CD4-positive, alpha-beta memory T cell (primary cell): ENCODE data around the gene BEX3. TPM values are rescaled to one million over a fixed set of nuclear protein-coding genes. Genes with fewer than 3 reads are reported as not detected.
"Not testable (repeated sequence)": the region's sequence is repeated elsewhere in the genome, so short reads cannot be mapped to it uniquely, and the experiment has no call there.

Experiments
- CTCF ChIA-PET: fragments of 350-600 bp; sonication (Branson Sonifier 250); formaldehyde crosslinking; loops from one replicate; lab custom pipeline; 2021; ENCODE audit warnings: inconsistent platforms; ENCODE audit not compliant: partially characterized antibody; lab: Charles Lee
- POLR2A ChIA-PET: fragments of 350-600 bp; sonication (Branson Sonifier 250); formaldehyde crosslinking; loops from one replicate; lab custom pipeline; 2021; ENCODE audit not compliant: partially characterized antibody; lab: Charles Lee
- DNase-seq, 5 donors: peaks; one replicate each; pipeline versions ENCODE4 v3.0.0 to v3.0.0-alpha.2; 2020 to 2022; ENCODE audit warnings: mixed read lengths in 1 of 5
- H3K27ac ChIP-seq: one replicate; pipeline ENCODE4 v1.7.0; 2013; ENCODE audit warnings: low read depth, low read length
- H3K27me3 ChIP-seq: 2 replicates; pipeline ENCODE4 v1.7.0; 2013; ENCODE audit warnings: mild to moderate bottlenecking, low read length, moderate library complexity; ENCODE audit not compliant: insufficient read depth
- H3K36me3 ChIP-seq: 2 replicates; pipeline ENCODE4 v1.7.0; 2013; ENCODE audit warnings: mild to moderate bottlenecking, low read length, moderate library complexity; ENCODE audit not compliant: insufficient read depth
- H3K4me1 ChIP-seq: 2 replicates; pipeline ENCODE4 v1.7.0; 2013; ENCODE audit warnings: mild to moderate bottlenecking, low read length, moderate library complexity; ENCODE audit not compliant: insufficient read depth
- H3K4me3 ChIP-seq, 2 donors: one replicate each; pipeline ENCODE4 v1.7.0; 2013; ENCODE audit warnings: low read length in 2 of 2, mild to moderate bottlenecking in 1 of 2
- H3K9me3 ChIP-seq, 2 donors: one replicate each; pipeline ENCODE4 v1.7.0; 2013; ENCODE audit warnings: low read length in 2 of 2, control low read depth in 1 of 2; ENCODE audit not compliant: control insufficient read depth in 1 of 2
- H3K27ac Mint-ChIP-seq, 7 donors: one replicate each; pipeline ENCODE4 v1.8.0; 2020 to 2021; ENCODE audit warnings: mixed read lengths in 7 of 7, mild to moderate bottlenecking in 6 of 7, inconsistent platforms in 3 of 7, moderate library complexity in 3 of 7
- H3K27me3 Mint-ChIP-seq, 2 donors: one replicate each; pipeline ENCODE4 v1.8.0; 2020 to 2021; ENCODE audit warnings: mixed read lengths in 2 of 2
- H3K36me3 Mint-ChIP-seq, 2 donors: one replicate each; pipeline ENCODE4 v1.8.0; 2020 to 2021; ENCODE audit warnings: mixed read lengths in 2 of 2, inconsistent platforms in 1 of 2, mild to moderate bottlenecking in 1 of 2
- H3K4me1 Mint-ChIP-seq, 4 donors: one replicate each; pipeline ENCODE4 v1.8.0; 2020 to 2021; ENCODE audit warnings: mixed read lengths in 4 of 4, mild to moderate bottlenecking in 1 of 4
- H3K4me3 Mint-ChIP-seq, 8 donors: one replicate each; pipeline ENCODE4 v1.8.0; 2020 to 2021; ENCODE audit warnings: mixed read lengths in 8 of 8, mild to moderate bottlenecking in 7 of 8, moderate library complexity in 6 of 8, inconsistent platforms in 3 of 8
- H3K9me3 Mint-ChIP-seq, 8 donors: one replicate each; pipeline ENCODE4 v1.8.0; 2020 to 2021; ENCODE audit warnings: mixed read lengths in 8 of 8, mild to moderate bottlenecking in 5 of 8, inconsistent platforms in 3 of 8, moderate library complexity in 1 of 8
- intact Hi-C: fragments of 100-400 bp; cut with micrococcal nuclease; formaldehyde crosslinking; loops from one replicate; pipeline ENCODE4 v1.15.1; 2023
- polyA plus RNA-seq, 2 donors: library from polyadenylated mRNA; unstranded; fragments of 300-500 nt; fragmentation: Illumina TruSeq; gene quantifications; one replicate each; pipeline ENCODE4 v1.2.3, GENCODE V29; 2021
- total RNA-seq, 2 experiments: library from RNA; stranded (reverse); gene quantifications; one replicate each; pipeline ENCODE4 v1.2.3, GENCODE V29; 2021

The BEX3 gene
- total and polyA plus RNA-seq, 4 experiments from 2014 or later, result 50.6 to 94.0 (median 69.0) TPM

DNA sequence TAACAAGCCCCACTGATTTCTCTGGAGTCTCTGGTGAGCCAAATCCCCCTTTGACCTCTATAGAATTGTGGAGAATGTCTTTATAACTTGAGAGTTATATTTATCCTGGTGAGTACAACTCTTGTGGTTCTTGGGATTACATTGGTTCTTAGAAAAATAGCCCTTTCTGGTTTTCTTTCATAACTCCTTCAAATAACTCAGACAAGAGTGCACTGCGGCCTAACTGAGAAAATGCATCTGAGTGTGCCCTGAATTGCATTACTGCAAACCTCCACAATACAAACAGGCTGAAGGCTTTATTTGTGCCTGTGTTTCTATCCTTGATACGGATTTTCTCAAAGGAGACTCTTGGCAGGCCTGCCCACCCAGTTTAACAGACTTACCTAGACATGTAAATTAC, 2.7 kb downstream of the BEX3 start:
- ChIA-PET CTCF (no interaction called here), POLR2A (no interaction called here)
- Mint-ChIP-seq H3K36me3 (no peaks in the 10 kb centered on the region), H3K27me3 (peaks cover 0 to 2% of the 10 kb centered on the region in 2 donors), H3K9me3 (no peaks in the 10 kb centered on the region), H3K4me3 (peak overlapping the region in 2 of 8 donors; percentile 44), H3K4me1 (peaks cover 3 to 8% (median 5%) of the 10 kb centered on the region in 4 donors), H3K27ac (peak overlapping the region in 1 of 7 donors; percentile 6)
- no peaks in the 10 kb centered on the region for H3K9me3 ChIP-seq
- H3K27ac ChIP-seq, result no peak overlapping the region
- no peaks in the 10 kb centered on the region for H3K27me3 ChIP-seq
- DNase-seq, result no peak
- H3K36me3 ChIP-seq, result no peaks in the 10 kb centered on the region
- intact Hi-C loops, result no loop called here
- H3K4me3 ChIP-seq, result no peak overlapping the region
- no peaks in the 10 kb centered on the region for H3K4me1 ChIP-seq

DNA sequence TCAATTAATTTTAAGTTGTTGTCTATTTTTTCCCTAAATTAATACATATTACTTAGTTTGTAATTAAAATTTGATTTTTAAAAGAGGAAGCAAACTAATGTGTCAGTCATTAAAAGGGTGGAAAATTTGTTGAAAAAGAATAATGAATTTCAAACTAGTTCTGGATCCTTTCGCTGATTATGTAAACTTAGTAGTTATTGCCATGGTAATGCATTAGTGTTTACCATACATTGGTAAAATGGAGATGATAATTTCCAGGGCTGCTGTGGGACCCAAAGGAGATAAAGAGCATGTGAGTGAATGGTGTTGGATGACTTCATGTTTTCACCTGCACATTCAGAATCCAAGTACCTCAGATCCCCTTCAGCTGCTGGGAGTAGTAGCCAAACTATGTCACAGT, 6.5 kb downstream of the BEX3 start:
- Mint-ChIP-seq H3K27me3 (peaks cover 0 to 4% of the 10 kb centered on the region in 2 donors), H3K4me1 (peaks cover 0 to under 1% (median 0%) of the 10 kb centered on the region in 4 donors), H3K27ac (no peak overlapping the region), H3K4me3 (no peak overlapping the region), H3K36me3 (no peaks in the 10 kb centered on the region), H3K9me3 (no peaks in the 10 kb centered on the region)
- CTCF ChIA-PET, result no interaction called here
- POLR2A ChIA-PET, result interaction anchor here (0.6 kb wide), 1 partner anchor 9 kb away, joined by 4 read pairs; no protein-coding TSS in a partner anchor
- H3K36me3 ChIP-seq, result no peaks in the 10 kb centered on the region
- intact Hi-C loops, result no loop called here
- H3K4me1 ChIP-seq, result no peaks in the 10 kb centered on the region
- no peak overlapping the region for H3K27ac ChIP-seq
- no peaks in the 10 kb centered on the region for H3K27me3 ChIP-seq
- no peak for DNase-seq
- H3K9me3 ChIP-seq, result no peaks in the 10 kb centered on the region
- H3K4me3 ChIP-seq, result no peak overlapping the region

DNA sequence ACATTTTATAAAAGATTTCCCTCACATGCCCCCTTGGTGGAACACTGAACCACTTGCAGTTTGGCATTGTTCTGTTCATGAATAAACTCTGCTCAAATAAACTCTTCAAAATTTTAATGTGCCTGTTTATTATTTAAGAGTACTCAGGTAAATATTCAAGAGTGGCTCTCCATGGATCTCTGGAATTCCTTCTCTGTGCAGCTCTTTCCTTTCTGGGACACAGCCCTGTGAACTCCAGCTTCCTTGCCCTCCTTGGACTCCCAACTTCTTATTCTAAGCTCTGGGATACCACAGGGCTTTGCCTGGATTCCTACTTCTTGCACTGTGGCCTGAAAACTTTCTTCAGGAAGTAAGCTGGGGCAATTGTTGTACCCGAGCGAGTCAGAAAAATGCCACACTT, 8.3 kb downstream of the BEX3 start:
- CTCF ChIA-PET, result no interaction called here

DNA sequence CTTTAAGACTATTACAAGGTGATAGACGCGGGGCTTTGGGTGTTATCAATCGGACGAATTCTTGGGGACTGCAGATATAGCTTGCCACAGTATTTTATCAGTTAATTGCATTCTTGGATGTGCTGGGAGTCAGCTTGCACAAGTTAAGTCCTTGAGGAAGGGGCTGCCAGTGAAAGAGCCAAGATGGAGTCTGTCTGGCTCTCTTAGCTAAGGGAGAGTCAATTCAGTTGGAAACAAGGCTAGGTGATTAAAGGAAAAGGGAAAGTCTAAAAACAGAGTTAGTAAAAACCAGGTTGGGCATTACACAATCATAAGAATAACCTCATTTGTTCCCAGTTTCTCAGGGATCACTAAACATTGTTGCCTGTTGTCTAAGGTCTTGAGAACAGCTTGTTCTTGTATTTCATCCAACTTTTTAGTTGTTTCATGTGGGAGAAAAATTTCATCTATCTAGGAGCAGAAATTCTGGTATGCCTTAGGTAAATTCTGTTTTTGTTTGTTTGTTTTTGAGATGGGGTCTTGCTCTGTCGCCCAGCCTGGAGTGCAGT, 9.0 kb downstream of the BEX3 start:
- DNase-seq, H3K9me3 Mint-ChIP-seq, H3K27ac Mint-ChIP-seq, H3K4me3 ChIP-seq, H3K27ac ChIP-seq, H3K36me3 ChIP-seq, H3K36me3 Mint-ChIP-seq, H3K27me3 ChIP-seq, intact Hi-C loops, H3K9me3 ChIP-seq, H3K4me3 Mint-ChIP-seq, CTCF ChIA-PET, H3K4me1 ChIP-seq, POLR2A ChIA-PET, H3K4me1 Mint-ChIP-seq, H3K27me3 Mint-ChIP-seq: not testable (repeated sequence)

More for the DNA sequence above, 8.3 kb downstream of the BEX3 start:
- Mint-ChIP-seq H3K27ac (peak overlapping the region in 1 of 7 donors; percentile 59), H3K36me3 (no peaks in the 10 kb centered on the region), H3K4me1 (no peaks in the 10 kb centered on the region), H3K9me3 (no peaks in the 10 kb centered on the region), H3K4me3 (no peak overlapping the region), H3K27me3 (peaks cover 0 to 4% of the 10 kb centered on the region in 2 donors)
- intact Hi-C loops, result no loop called here
- no peak for DNase-seq
- no peak overlapping the region for H3K27ac ChIP-seq
- H3K4me3 ChIP-seq, result no peak overlapping the region
- no peaks in the 10 kb centered on the region for H3K9me3 ChIP-seq
- H3K27me3 ChIP-seq, result no peaks in the 10 kb centered on the region
- no peaks in the 10 kb centered on the region for H3K4me1 ChIP-seq
- no peaks in the 10 kb centered on the region for H3K36me3 ChIP-seq
- POLR2A ChIA-PET, result no interaction called here

DNA sequence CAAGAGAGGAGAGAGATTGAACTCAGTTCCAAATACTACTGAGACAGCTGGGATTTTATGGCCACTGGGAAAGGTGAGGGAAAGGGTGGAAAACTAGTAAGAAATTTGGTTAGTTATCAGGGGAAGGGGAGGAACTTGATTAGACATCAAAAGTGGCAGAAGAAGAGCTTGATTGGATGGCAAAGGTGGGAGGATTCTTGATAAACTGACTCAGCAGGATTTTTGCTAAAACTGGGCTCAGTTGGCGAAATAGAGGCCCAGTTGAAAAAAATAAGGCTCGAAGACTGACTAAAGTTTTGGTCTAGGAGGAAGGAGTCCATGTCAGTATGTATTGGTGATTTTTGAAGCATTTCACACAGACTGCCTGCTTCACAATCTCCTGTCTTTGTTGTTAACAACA, 10.0 kb downstream of the BEX3 start:
- Mint-ChIP-seq H3K4me1 (peaks cover 0 to 3% (median 0%) of the 10 kb centered on the region in 4 donors), H3K27ac (no peak overlapping the region), H3K27me3 (peaks cover 0 to 7% of the 10 kb centered on the region in 2 donors), H3K4me3 (no peak overlapping the region), H3K36me3 (no peaks in the 10 kb centered on the region), H3K9me3 (no peaks in the 10 kb centered on the region)
- intact Hi-C loops, result no loop called here
- Histone ChIP-seq H3K27ac (no peak overlapping the region), H3K4me3 (no peak overlapping the region), H3K4me1 (no peaks in the 10 kb centered on the region), H3K9me3 (no peaks in the 10 kb centered on the region), H3K36me3 (no peaks in the 10 kb centered on the region), H3K27me3 (no peaks in the 10 kb centered on the region)
- CTCF ChIA-PET, result no interaction called here
- no peak for DNase-seq
- POLR2A ChIA-PET, result no interaction called here

DNA sequence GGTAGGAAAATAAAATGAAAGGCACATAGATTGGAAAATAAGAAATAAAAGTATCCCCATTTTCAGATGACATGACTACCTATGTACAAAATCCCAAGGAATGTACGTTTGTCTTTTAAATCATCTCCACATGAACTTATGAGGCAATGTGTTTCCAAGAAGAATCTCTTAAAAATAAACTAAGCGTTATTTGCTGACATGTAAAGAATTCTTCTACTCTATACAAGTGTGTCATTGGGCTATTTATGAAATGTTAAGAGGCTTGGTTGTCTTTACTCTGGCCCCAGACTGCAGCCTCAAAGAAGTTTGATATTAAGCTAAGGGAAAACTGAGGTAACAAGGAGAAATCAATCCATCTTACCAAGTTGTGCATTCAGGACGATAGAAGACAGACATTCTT, 17.1 kb downstream of the BEX3 start:
- intact Hi-C loops, result no loop called here
- H3K27me3 ChIP-seq, result no peaks in the 10 kb centered on the region
- H3K36me3 ChIP-seq, result no peaks in the 10 kb centered on the region
- no peak overlapping the region for H3K27ac Mint-ChIP-seq
- H3K27me3 Mint-ChIP-seq, result peaks cover 0 to 3% of the 10 kb centered on the region in 2 donors
- H3K9me3 Mint-ChIP-seq, result no peaks in the 10 kb centered on the region
- peaks cover 0 to 3% (median 0%) of the 10 kb centered on the region in 4 donors for H3K4me1 Mint-ChIP-seq
- no peaks in the 10 kb centered on the region for H3K4me1 ChIP-seq
- no peaks in the 10 kb centered on the region for H3K36me3 Mint-ChIP-seq
- CTCF ChIA-PET, result no interaction called here
- H3K4me3 ChIP-seq, result no peak overlapping the region
- H3K27ac ChIP-seq, result no peak overlapping the region
- no peak overlapping the region for H3K4me3 Mint-ChIP-seq
- H3K9me3 ChIP-seq, result no peaks in the 10 kb centered on the region
- POLR2A ChIA-PET, result no interaction called here
- DNase-seq, result no peak

DNA sequence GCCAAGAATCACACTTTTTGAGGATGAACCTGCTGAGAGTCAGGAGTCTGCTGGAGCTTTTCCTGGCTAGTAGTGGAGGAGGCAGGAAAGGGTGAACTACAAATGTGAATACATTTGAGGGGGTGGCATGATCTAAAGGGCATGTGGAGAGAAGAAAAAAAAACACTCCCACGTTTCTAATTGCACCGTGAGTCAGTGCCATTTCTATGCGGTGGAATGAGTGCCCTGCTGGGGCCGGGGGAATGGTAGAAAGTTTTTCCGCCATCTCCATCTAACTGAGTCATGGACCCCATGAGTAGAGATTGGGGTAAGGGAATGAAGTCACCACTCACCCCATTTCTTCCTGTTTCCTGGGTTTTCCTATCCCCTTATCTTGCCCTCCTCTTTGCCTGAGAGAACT, 19.8 kb downstream of the BEX3 start:
- intact Hi-C loops, result no loop called here

More for the DNA sequence above, 19.8 kb downstream of the BEX3 start:
- Histone ChIP-seq H3K9me3 (no peaks in the 10 kb centered on the region), H3K4me3 (no peak overlapping the region), H3K27me3 (no peaks in the 10 kb centered on the region), H3K27ac (no peak overlapping the region), H3K36me3 (no peaks in the 10 kb centered on the region), H3K4me1 (no peaks in the 10 kb centered on the region)
- no peaks in the 10 kb centered on the region for H3K4me1 Mint-ChIP-seq
- H3K27ac Mint-ChIP-seq, result no peak overlapping the region
- no peaks in the 10 kb centered on the region for H3K36me3 Mint-ChIP-seq
- DNase-seq, result no peak
- H3K4me3 Mint-ChIP-seq, result no peak overlapping the region
- ChIA-PET POLR2A (no interaction called here), CTCF (no interaction called here)
- no peaks in the 10 kb centered on the region for H3K27me3 Mint-ChIP-seq
- no peaks in the 10 kb centered on the region for H3K9me3 Mint-ChIP-seq
